ENCODE results near the gene UFD1.
"Not testable (repeated sequence)": the region's sequence is repeated elsewhere in the genome, so short reads cannot be mapped to it uniquely, and the experiment has no call there.

UFD1 gene

DNA sequence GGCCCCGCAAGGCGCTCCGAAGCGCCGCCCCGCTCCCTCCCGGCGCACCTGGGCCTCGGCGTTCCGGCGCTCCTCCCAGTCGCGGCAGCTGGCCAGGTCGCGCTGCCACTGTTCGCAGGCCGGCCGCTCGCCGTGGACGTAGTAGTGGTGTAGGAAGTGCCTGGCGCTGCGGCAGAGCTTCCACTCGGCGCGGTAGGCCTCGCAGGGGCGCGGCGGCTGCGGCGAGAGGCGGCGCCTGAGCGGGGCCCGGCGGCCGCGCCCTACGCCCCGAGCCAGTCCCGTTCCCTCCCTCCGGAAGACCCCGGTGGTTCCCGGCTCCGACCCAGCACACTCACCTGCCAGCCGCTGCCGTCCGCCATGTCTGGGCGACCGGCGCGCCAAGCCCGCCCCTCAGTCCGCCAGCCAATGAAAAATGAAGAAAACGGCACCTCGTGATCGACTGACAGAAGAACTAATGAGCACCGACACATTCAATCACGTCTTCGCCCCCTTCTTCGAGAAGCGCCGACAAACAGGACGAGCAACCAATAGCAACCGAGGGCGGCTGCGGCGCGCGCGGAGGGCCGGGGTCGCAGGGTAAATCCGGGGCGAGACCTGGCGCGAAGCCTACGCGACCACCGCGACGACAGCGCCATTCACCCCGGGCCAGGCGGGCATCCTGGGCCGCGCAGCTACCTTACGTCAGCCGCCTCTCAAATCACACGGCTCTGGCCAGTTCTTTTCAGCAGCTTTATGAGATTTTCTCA is 31.5 kb downstream of the UFD1 start, which contains the start of gene C22orf39:
TSS of gene C22orf39 (minus strand) at position 382 of the 746 bp plus-strand sequence. CDS start at position 359, 23 bp downstream.
- peak within 1 kb of the TSS; percentile 93 for H3K4me3 ChIP-seq (ENCODE audit: low read depth, low read length)
- peak; percentile 88 for DNase-seq (ENCODE audit: low read depth)
- no peak for TF ChIP-seq CTCF (IDR thresholded peaks at IDR 0.05; ENCODE audit: control insufficient read depth, extremely low read depth, insufficient read depth)

DNA sequence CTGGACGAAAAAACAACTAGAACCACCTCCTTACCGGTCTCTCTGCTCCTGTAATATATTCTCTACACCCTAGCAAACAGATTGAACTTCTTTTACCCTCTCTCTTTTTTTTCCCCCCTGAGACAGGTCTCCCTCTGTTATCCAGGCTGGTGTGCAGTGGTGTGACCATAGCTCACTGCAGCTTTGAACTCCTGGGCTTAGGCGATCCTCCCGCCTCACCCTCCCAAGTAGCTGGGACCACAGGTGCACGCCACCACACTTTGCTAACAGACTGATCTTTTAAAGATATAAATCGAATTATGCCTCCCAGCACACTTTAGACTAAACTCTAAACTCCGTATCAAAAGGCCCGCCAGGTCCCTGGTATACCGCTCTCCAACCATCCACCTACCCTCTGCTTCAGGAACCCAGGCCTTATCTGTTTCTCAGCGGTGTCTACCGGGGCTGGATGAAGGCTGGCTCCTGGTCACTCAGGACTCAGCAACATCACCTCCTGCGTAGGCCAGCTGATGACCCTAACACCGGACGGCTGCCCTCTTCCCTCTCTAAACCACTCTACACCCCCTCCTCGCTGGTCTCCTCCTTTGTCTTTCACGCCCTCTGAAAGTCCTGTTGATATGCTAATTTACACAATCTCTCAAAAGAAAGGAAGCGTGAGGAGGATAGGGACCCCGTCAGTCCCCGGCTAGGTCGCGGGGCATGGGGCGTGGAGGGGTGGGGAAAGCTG is 32.2 kb downstream of the UFD1 start:
- TF ChIP-seq CTCF (IDR thresholded peaks at IDR 0.05; ENCODE audit: control insufficient read depth, extremely low read depth, insufficient read depth), result no peak
- no peak for DNase-seq (ENCODE audit: low read depth)
- H3K4me3 ChIP-seq (ENCODE audit: low read depth, low read length), result peak overlapping the region; percentile 93

- DNase-seq (ENCODE audit: low read depth); H3K4me3 ChIP-seq (ENCODE audit: low read depth, low read length): not testable (repeated sequence)
Measured at GRCh38 chr22:19445279-19445982, 33.6 kb downstream of the UFD1 start.

DNA sequence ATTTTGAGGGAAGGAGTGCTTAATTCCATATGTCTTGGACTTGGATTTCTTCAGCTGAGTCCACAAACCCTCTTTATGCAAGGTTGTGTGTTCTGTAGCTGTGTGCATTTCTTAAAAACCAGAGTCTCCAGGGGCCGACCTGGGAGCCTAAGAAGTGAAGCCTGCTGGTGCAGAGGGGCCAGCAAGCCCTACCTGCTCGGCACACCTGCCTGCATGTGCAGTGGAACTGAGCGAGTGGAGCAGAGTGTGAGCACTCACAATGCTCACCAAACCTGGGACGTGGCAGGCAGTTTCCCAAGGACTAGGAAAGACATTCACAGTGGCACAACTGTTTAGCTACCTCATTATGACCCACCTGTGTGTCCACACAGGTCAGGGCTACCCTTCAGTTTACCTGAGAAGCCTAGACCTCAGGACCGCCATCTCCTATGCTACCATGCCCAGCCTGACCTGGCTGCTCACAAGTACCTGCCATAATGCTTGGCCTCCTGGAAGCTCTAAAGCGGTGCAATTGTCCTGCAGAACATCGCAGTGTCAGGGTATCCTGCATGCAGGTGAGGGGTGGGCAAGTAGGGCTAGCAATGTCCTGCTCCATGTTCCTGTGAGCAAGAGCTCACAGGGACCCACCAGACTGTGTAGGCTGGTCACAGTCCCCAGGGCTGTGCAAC is 35.3 kb downstream of the UFD1 start:
- no peak overlapping the region for H3K4me3 ChIP-seq (ENCODE audit: low read depth, low read length)
- DNase-seq (ENCODE audit: low read depth), result no peak
- no peak for TF ChIP-seq CTCF (IDR thresholded peaks at IDR 0.05; ENCODE audit: control insufficient read depth, extremely low read depth, insufficient read depth)

GRCh38 chr22:19442166-19442565 is 36.8 kb downstream of the UFD1 start:
- H3K4me3 ChIP-seq (ENCODE audit: low read depth, low read length), result no peak overlapping the region
- no peak for TF ChIP-seq CTCF (IDR thresholded peaks at IDR 0.05; ENCODE audit: control insufficient read depth, extremely low read depth, insufficient read depth)
- DNase-seq (ENCODE audit: low read depth), result no peak

- no peak for TF ChIP-seq CTCF (IDR thresholded peaks at IDR 0.05; ENCODE audit: control insufficient read depth, extremely low read depth, insufficient read depth)
- no peak overlapping the region for H3K4me3 ChIP-seq (ENCODE audit: low read depth, low read length)
- no peak for DNase-seq (ENCODE audit: low read depth)
Measured at GRCh38 chr22:19440411-19441195, 38.4 kb downstream of the UFD1 start.

Data from LNCaP clone FGC (cell line).